Testis (tissue), 2 donors: ENCODE measurements around the gene CCDC124.

Experiments used
- CTCF ChIP-seq, 3 experiments: fragments of 450-650 bp in 2 of 3; fragments of 200-600 bp in 1 of 3; sonication (generic) in 1 of 3; IDR thresholded peaks; one replicate each; pipeline ENCODE4 v1.5.1; 2016 to 2019; ENCODE audit warnings: antibody characterized with exemption in 3 of 3, mild to moderate bottlenecking in 2 of 3, moderate library complexity in 1 of 3
- POLR2A ChIP-seq: fragments of 450-650 bp; IDR thresholded peaks from one replicate; pipeline ENCODE4 v1.6.1; 2017; ENCODE audit warnings: antibody characterized with exemption, mild to moderate bottlenecking, moderate library complexity

GRCh38 chr19:17933414-17934129, 757 bp downstream of the CCDC124 start:
- TF ChIP-seq POLR2A, result no peak
- TF ChIP-seq CTCF (IDR thresholded peaks at IDR 0.05), result no peak
